Measurements from ENCODE around the gene ZNF184. TPM values are rescaled to one million over a fixed set of nuclear protein-coding genes. Genes with fewer than 3 reads are reported as not detected.

Gene ZNF184
- total and polyA plus RNA-seq, 2 of the 4 experiments (the other 2 are of a cell fraction): 2.8 to 8.1 TPM

GRCh38 chr6:27426045-27426620 is 46.8 kb downstream of the ZNF184 start:
- H3K14ac ChIP-seq (replicated peaks; ENCODE audit: low read depth, low read length): no peak overlapping the region
- H3K9me3 ChIP-seq (ENCODE audit: control insufficient read depth, insufficient read depth, low read length): peaks cover 8% of the 10 kb centered on the region
- in situ Hi-C loops (cut with MboI; ENCODE audit: low sequenced_read_pairs): no loop called here
- H4K91ac ChIP-seq (ENCODE audit: insufficient read depth, low read depth, low read length): no peak overlapping the region
- no peak for DNase-seq
- H3K4ac ChIP-seq (ENCODE audit: low read depth, low read length): no peak overlapping the region
- H4K5ac ChIP-seq (ENCODE audit: low read depth, low read length): no peak overlapping the region
- no peaks in the 10 kb centered on the region for H3K27me3 ChIP-seq (ENCODE audit: control insufficient read depth, insufficient read depth, low read length)
- no peak overlapping the region for H2AFZ ChIP-seq (replicated peaks; ENCODE audit: low read length, poor library complexity)
- 83% methylated on average over 2 of the region's 4 CpGs; no CpG with 5 or more reads in 1 of the 2 experiments for WGBS, 2 experiments (ENCODE audit: extremely low coverage in 2 of 2, insufficient read length in 1 of 2)
- no peak overlapping the region for H3K4me3 ChIP-seq (ENCODE audit: insufficient read depth, low read depth, low read length)
- no peak overlapping the region for H2BK5ac ChIP-seq (ENCODE audit: low read depth, low read length, poor library complexity, severe bottlenecking)
- no peak overlapping the region for H2BK15ac ChIP-seq (ENCODE audit: low read depth, low read length)
- H3K18ac ChIP-seq (ENCODE audit: low read depth, low read length): no peak overlapping the region
- dilution Hi-C loops (cut with HindIII; ENCODE audit: low sequenced_read_pairs, unreplicated experiment): no loop called here
- TF ChIP-seq CHD1 (IDR thresholded peaks at IDR 0.05; ENCODE audit: low read depth, low read length) (no peak), MAFK (IDR thresholded peaks at IDR 0.05; ENCODE audit: low read depth, low read length) (no peak), NFE2L2 (IDR thresholded peaks at IDR 0.05; ENCODE audit: low read depth, low read length) (no peak), RCOR1 (IDR thresholded peaks at IDR 0.05; ENCODE audit: insufficient replicate concordance, low read length) (no peak), BHLHE40 (IDR thresholded peaks at IDR 0.05; ENCODE audit: low read depth, low read length) (no peak), SMC3 (IDR thresholded peaks at IDR 0.05; ENCODE audit: low read depth, low read length) (no peak), MAZ (IDR thresholded peaks at IDR 0.05; ENCODE audit: borderline replicate concordance, low read depth, low read length) (no peak), ELK1 (IDR thresholded peaks at IDR 0.05; ENCODE audit: borderline replicate concordance, low read depth, low read length) (no peak), USF2 (IDR thresholded peaks at IDR 0.05; ENCODE audit: low read depth, low read length) (no peak), CTCF (conservative IDR thresholded peaks at IDR 0.05; ENCODE audit: low read depth, low read length) (no peak), CEBPB (IDR thresholded peaks at IDR 0.05; ENCODE audit: low read depth, low read length) (no peak), RFX5 (IDR thresholded peaks at IDR 0.05; ENCODE audit: low read depth, low read length) (no peak), RAD21 (IDR thresholded peaks at IDR 0.05; ENCODE audit: low read length) (no peak), POLR2A (IDR thresholded peaks at IDR 0.05; ENCODE audit: low read depth, low read length) (no peak), MXI1 (IDR thresholded peaks at IDR 0.05; ENCODE audit: borderline replicate concordance, low read depth, low read length) (no peak), FOS (IDR thresholded peaks at IDR 0.05; ENCODE audit: low read depth, low read length) (no peak)
- no peak overlapping the region for H3K4me2 ChIP-seq (ENCODE audit: low read depth, low read length)
- intact Hi-C loops (cut with micrococcal nuclease): no loop called here
- POLR2A ChIA-PET (ENCODE audit: unreplicated experiment): no interaction called here
- no peak overlapping the region for H2BK120ac ChIP-seq (ENCODE audit: low read depth, low read length)
- no peaks in the 10 kb centered on the region for H3K9me1 ChIP-seq (ENCODE audit: insufficient read depth, low read length)
- H4K8ac ChIP-seq (ENCODE audit: low read depth in 2 of 2, low read length in 2 of 2): no peak overlapping the region
- no peak overlapping the region for H2AK5ac ChIP-seq (ENCODE audit: low read depth, low read length)
- no peak overlapping the region for H3K56ac ChIP-seq (ENCODE audit: extremely low read depth, insufficient read depth, low read length)
- H3K9ac ChIP-seq (ENCODE audit: low read depth, low read length): no peak overlapping the region
- no peak for ATAC-seq (ENCODE audit: low read depth)
- H3K4me1 ChIP-seq (ENCODE audit: control insufficient read depth, insufficient read depth, low read length): no peaks in the 10 kb centered on the region
- H3K36me3 ChIP-seq (ENCODE audit: control insufficient read depth, insufficient read depth, low read length): no peaks in the 10 kb centered on the region
- H4K20me1 ChIP-seq (ENCODE audit: insufficient read depth, low read length): no peaks in the 10 kb centered on the region
- no peak overlapping the region for H2BK20ac ChIP-seq (ENCODE audit: low read depth, low read length)
- no peak overlapping the region for H3K23ac ChIP-seq (ENCODE audit: low read depth, low read length)
- H2AK9ac ChIP-seq (replicated peaks; ENCODE audit: low read depth, low read length, poor library complexity): no peak overlapping the region
- CTCF ChIA-PET: no interaction called here
- BruUV-seq (replicated peaks): no TSS peak
- H3K27ac ChIP-seq (ENCODE audit: insufficient read depth, low read length): no peak overlapping the region
- H3K79me1 ChIP-seq (ENCODE audit: low read depth in 1 of 2, low read length in 2 of 2): no peaks in the 10 kb centered on the region

All from IMR-90 (cell line).